H1 (cell line): ENCODE data around the gene GFI1B.

Experiments
- CTCF ChIP-seq, 3 experiments: IDR thresholded peaks; 1 replicate in 2 of 3; 2 replicates in 1 of 3; pipeline versions ENCODE4 v1.5.1 to v1.6.1; 2011; ENCODE audit warnings: low read length in 3 of 3, mild to moderate bottlenecking in 3 of 3, inconsistent platforms in 2 of 3, low read depth in 1 of 3, moderate library complexity in 1 of 3; ENCODE audit not compliant: insufficient read depth in 1 of 3; ENCODE audit errors: control extremely low read depth in 1 of 3
- EGR1 ChIP-seq: IDR thresholded peaks from 2 replicates; pipeline ENCODE4 v1.6.1; 2011; ENCODE audit warnings: low read depth, low read length, borderline replicate concordance
- MAFK ChIP-seq: IDR thresholded peaks from 2 replicates; pipeline ENCODE4 v1.6.1; 2012; ENCODE audit warnings: low read depth, mild to moderate bottlenecking, improper control_type of control experiment, low read length
- POLR2A ChIP-seq, 2 experiments: IDR thresholded peaks; 1 replicate in 1 of 2; 2 replicates in 1 of 2; pipeline ENCODE4 v1.6.1; 2011; ENCODE audit warnings: low read depth in 2 of 2, low read length in 2 of 2, mild to moderate bottlenecking in 2 of 2; ENCODE audit errors: control extremely low read depth in 1 of 2
- POLR2AphosphoS5 ChIP-seq: IDR thresholded peaks from 2 replicates; pipeline ENCODE4 v1.6.1; 2011; ENCODE audit warnings: low read depth, low read length
- RBBP5 ChIP-seq: IDR thresholded peaks from 2 replicates; pipeline ENCODE4 v1.7.1; 2012; ENCODE audit warnings: low read depth, mild to moderate bottlenecking, inconsistent platforms, low read length, moderate library complexity, borderline replicate concordance
- TAF1 ChIP-seq: IDR thresholded peaks from 2 replicates; pipeline ENCODE4 v1.6.1; 2011; ENCODE audit warnings: mild to moderate bottlenecking, low read depth, low read length
- TBP ChIP-seq: IDR thresholded peaks from 2 replicates; pipeline ENCODE4 v1.6.1; 2011; ENCODE audit warnings: low read depth, low read length, improper control_type of control experiment
- TEAD4 ChIP-seq: IDR thresholded peaks from 2 replicates; pipeline ENCODE4 v1.6.1; 2012; ENCODE audit warnings: low read depth, low read length, inconsistent platforms, mixed read lengths
- TF ChIP-seq, protein P1 (sequence below): IDR thresholded peaks from 2 replicates; pipeline ENCODE4 v1.6.1; 2012; ENCODE audit warnings: low read length, inconsistent platforms
- TF ChIP-seq, protein P2 (sequence below): IDR thresholded peaks from 2 replicates; pipeline ENCODE4 v1.6.1; 2011; ENCODE audit warnings: low read depth, mild to moderate bottlenecking, low read length; ENCODE audit not compliant: insufficient read depth

- no peak for TF ChIP-seq CTCF (IDR thresholded peaks at IDR 0.05; ENCODE audit: control extremely low read depth in 1 of 3, insufficient read depth in 1 of 3, low read depth in 1 of 3, low read length in 3 of 3)
- TF ChIP-seq, protein P1, sequence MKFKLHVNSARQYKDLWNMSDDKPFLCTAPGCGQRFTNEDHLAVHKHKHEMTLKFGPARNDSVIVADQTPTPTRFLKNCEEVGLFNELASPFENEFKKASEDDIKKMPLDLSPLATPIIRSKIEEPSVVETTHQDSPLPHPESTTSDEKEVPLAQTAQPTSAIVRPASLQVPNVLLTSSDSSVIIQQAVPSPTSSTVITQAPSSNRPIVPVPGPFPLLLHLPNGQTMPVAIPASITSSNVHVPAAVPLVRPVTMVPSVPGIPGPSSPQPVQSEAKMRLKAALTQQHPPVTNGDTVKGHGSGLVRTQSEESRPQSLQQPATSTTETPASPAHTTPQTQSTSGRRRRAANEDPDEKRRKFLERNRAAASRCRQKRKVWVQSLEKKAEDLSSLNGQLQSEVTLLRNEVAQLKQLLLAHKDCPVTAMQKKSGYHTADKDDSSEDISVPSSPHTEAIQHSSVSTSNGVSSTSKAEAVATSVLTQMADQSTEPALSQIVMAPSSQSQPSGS, result no peak
- TF ChIP-seq TAF1, result no peak
- no peak for TF ChIP-seq TBP
- TF ChIP-seq MAFK, result no peak
- TF ChIP-seq POLR2A (IDR thresholded peaks at IDR 0.05; ENCODE audit: control extremely low read depth in 1 of 2, low read depth in 2 of 2, low read length in 2 of 2), result no peak
- TF ChIP-seq, protein P2, sequence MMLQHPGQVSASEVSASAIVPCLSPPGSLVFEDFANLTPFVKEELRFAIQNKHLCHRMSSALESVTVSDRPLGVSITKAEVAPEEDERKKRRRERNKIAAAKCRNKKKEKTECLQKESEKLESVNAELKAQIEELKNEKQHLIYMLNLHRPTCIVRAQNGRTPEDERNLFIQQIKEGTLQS, result no peak
- no peak for TF ChIP-seq POLR2AphosphoS5
- TF ChIP-seq TEAD4, result no peak
- no peak for TF ChIP-seq RBBP5
- TF ChIP-seq EGR1, result no peak
Measured at GRCh38 chr9:132957805-132958204, 20.7 kb upstream of the GFI1B start.
